ENCODE data around the gene TREX2.

Gene TREX2

GRCh38 chrX:153446636-153446936 is 730 bp upstream of the TREX2 start:
- Histone ChIP-seq H2BK15ac (replicated peaks; ENCODE audit: low read depth) (no peak overlapping the region), H3K27ac (ENCODE audit: low read depth, low read length) (no peak overlapping the region), H3K79me2 (ENCODE audit: control insufficient read depth, insufficient read depth, low read length) (no peaks in the 10 kb centered on the region), H3K4me2 (ENCODE audit: low read length) (no peak overlapping the region), H3K36me3 (ENCODE audit: control insufficient read depth, insufficient read depth, low read length) (no peaks in the 10 kb centered on the region), H3K79me1 (ENCODE audit: low read length) (no peaks in the 10 kb centered on the region), H3K27me3 (ENCODE audit: insufficient read depth, low read length, poor library complexity) (no peaks in the 10 kb centered on the region), H3K18ac (ENCODE audit: low read length) (no peak overlapping the region), H2BK5ac (ENCODE audit: low read length) (no peak overlapping the region), H2AK5ac (ENCODE audit: low read length) (no peak overlapping the region), H3K4me1 (ENCODE audit: control insufficient read depth, low read depth, low read length) (no peaks in the 10 kb centered on the region), H4K5ac (ENCODE audit: low read length) (no peak overlapping the region), H3K56ac (ENCODE audit: low read length) (no peak overlapping the region), H4K8ac (ENCODE audit: low read depth, low read length) (no peak overlapping the region), H3K23ac (ENCODE audit: low read length) (no peak overlapping the region), H2BK120ac (ENCODE audit: low read depth, low read length) (no peak overlapping the region), H3K4me3 (ENCODE audit: low read length) (no peak overlapping the region), H3K4ac (ENCODE audit: low read depth, low read length) (no peak overlapping the region), H3K9ac (ENCODE audit: low read length) (no peak overlapping the region)
- no CpG with 5 or more reads among the region's 10 CpGs for WGBS (ENCODE audit: extremely low coverage, insufficient coverage, low lambda C conversion rate)
- DNase-seq: no peak

DNA sequence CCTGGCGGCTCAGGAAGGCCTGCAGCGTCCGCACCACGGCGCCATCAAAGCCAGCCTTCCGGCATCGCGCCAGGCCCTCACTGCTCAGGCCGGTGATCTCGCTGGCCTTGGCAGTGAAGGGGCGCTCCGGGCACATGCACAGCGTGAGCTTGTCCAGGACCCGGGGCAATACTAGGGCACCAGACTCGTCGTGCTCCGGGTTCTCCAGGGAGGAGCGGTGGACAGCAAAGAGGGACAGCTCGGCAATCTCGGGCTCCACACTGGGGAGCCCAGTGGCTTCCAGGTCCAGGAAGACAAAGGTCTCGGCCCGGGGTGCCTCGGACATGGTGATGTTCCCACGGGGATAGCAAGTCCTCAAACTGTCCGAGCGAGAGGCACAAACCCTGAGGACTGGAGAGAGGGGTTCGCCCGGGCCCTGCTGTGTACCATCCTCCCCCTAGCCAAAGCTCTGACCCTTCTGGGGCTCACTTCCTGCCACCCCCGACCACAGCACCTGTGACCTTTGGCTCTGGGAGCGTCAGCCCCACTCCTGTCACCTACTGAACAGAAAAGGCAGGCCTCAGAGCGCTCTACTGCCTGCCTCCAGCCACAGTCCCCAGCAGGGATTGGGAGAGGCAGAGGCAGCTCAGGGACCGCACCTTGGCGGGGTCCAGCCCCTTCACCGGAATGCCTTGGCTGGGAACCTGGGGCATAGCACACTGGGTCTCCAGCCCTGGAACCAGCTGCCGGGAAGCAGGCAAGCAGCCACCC is 575 bp downstream of the TREX2 start:
- Histone ChIP-seq H3K18ac (ENCODE audit: low read length) (no peak overlapping the region), H4K8ac (ENCODE audit: low read depth, low read length) (no peak overlapping the region), H3K4me2 (ENCODE audit: low read length) (no peak overlapping the region), H3K79me1 (ENCODE audit: low read length) (no peaks in the 10 kb centered on the region), H2BK120ac (ENCODE audit: low read depth, low read length) (no peak overlapping the region), H3K27ac (ENCODE audit: low read depth, low read length) (no peak overlapping the region), H4K5ac (ENCODE audit: low read length) (no peak overlapping the region), H3K79me2 (ENCODE audit: control insufficient read depth, insufficient read depth, low read length) (no peaks in the 10 kb centered on the region), H3K9ac (ENCODE audit: low read length) (no peak overlapping the region), H2AK5ac (ENCODE audit: low read length) (no peak overlapping the region), H3K56ac (ENCODE audit: low read length) (no peak overlapping the region), H3K27me3 (ENCODE audit: insufficient read depth, low read length, poor library complexity) (no peaks in the 10 kb centered on the region), H3K4me3 (ENCODE audit: low read length) (no peak overlapping the region), H3K4me1 (ENCODE audit: control insufficient read depth, low read depth, low read length) (no peaks in the 10 kb centered on the region), H3K36me3 (ENCODE audit: control insufficient read depth, insufficient read depth, low read length) (no peaks in the 10 kb centered on the region), H2BK15ac (replicated peaks; ENCODE audit: low read depth) (no peak overlapping the region), H3K23ac (ENCODE audit: low read length) (no peak overlapping the region), H3K4ac (ENCODE audit: low read depth, low read length) (no peak overlapping the region), H2BK5ac (ENCODE audit: low read length) (no peak overlapping the region)
- no CpG with 5 or more reads among the region's 35 CpGs for WGBS (ENCODE audit: extremely low coverage, insufficient coverage, low lambda C conversion rate)
- no peak for DNase-seq

GRCh38 chrX:153444333-153445011 is 1.4 kb downstream of the TREX2 start:
- Histone ChIP-seq H2BK5ac (ENCODE audit: low read length) (no peak overlapping the region), H3K4me3 (ENCODE audit: low read length) (no peak overlapping the region), H3K9ac (ENCODE audit: low read length) (no peak overlapping the region), H3K4me1 (ENCODE audit: control insufficient read depth, low read depth, low read length) (no peaks in the 10 kb centered on the region), H3K23ac (ENCODE audit: low read length) (no peak overlapping the region), H3K4me2 (ENCODE audit: low read length) (no peak overlapping the region), H3K18ac (ENCODE audit: low read length) (no peak overlapping the region), H3K56ac (ENCODE audit: low read length) (no peak overlapping the region), H3K79me2 (ENCODE audit: control insufficient read depth, insufficient read depth, low read length) (no peaks in the 10 kb centered on the region), H3K27me3 (ENCODE audit: insufficient read depth, low read length, poor library complexity) (no peaks in the 10 kb centered on the region), H4K8ac (ENCODE audit: low read depth, low read length) (no peak overlapping the region), H2BK15ac (replicated peaks; ENCODE audit: low read depth) (no peak overlapping the region), H4K5ac (ENCODE audit: low read length) (no peak overlapping the region), H3K36me3 (ENCODE audit: control insufficient read depth, insufficient read depth, low read length) (no peaks in the 10 kb centered on the region), H3K4ac (ENCODE audit: low read depth, low read length) (no peak overlapping the region), H2AK5ac (ENCODE audit: low read length) (no peak overlapping the region), H3K27ac (ENCODE audit: low read depth, low read length) (no peak overlapping the region), H2BK120ac (ENCODE audit: low read depth, low read length) (no peak overlapping the region), H3K79me1 (ENCODE audit: low read length) (no peaks in the 10 kb centered on the region)
- no peak for DNase-seq
- WGBS (ENCODE audit: extremely low coverage, insufficient coverage, low lambda C conversion rate): no CpG with 5 or more reads among the region's 37 CpGs

DNA sequence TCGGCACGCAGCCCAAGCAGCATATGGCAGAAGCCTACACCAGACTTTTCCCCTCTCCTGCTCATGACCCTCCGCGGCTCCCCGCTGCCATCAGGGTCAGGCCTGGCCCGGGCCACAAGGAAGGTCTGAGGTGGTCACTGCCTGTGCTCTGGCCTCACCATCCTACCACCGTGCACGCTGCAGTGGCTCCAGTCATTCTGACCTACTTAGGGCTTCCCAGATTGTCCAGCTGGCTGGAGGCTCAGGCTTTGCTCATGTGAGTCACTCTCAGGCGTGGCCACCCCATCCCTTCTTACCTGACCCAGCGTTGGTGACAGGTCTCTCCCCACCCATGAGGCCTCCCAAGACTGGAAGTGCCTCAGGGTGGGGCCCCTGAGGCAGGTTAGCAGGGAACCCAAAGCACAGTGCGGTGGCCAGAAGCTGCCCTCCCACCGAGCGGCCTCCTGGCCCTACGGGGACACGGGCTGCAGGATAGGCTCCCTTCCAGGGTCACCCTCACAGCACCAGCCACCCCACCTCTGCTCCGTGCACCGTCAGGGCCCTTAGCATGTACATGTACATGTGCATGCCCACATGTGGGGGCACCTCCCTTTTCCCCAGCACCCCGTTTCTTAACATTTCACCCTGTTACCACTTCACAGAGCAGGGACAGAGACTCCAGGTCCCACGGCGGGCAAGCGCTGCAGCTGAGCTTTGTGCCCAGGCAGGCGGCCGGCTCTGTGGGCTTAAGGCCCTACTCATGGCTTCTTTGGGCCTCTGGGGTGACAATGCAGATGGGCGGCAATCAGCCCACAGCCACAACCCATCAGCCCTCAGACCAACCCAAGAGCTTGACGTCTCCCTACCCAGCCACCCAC is 2.2 kb downstream of the TREX2 start:
- Histone ChIP-seq H3K27ac (ENCODE audit: low read depth, low read length) (no peak overlapping the region), H3K9ac (ENCODE audit: low read length) (no peak overlapping the region), H2BK120ac (ENCODE audit: low read depth, low read length) (no peak overlapping the region), H4K5ac (ENCODE audit: low read length) (no peak overlapping the region), H2BK15ac (replicated peaks; ENCODE audit: low read depth) (no peak overlapping the region), H2BK5ac (ENCODE audit: low read length) (no peak overlapping the region), H3K4me3 (ENCODE audit: low read length) (no peak overlapping the region), H3K23ac (ENCODE audit: low read length) (no peak overlapping the region), H3K79me1 (ENCODE audit: low read length) (no peaks in the 10 kb centered on the region), H3K4me2 (ENCODE audit: low read length) (no peak overlapping the region), H3K4ac (ENCODE audit: low read depth, low read length) (no peak overlapping the region), H3K27me3 (ENCODE audit: insufficient read depth, low read length, poor library complexity) (no peaks in the 10 kb centered on the region), H3K56ac (ENCODE audit: low read length) (no peak overlapping the region), H4K8ac (ENCODE audit: low read depth, low read length) (no peak overlapping the region), H3K79me2 (ENCODE audit: control insufficient read depth, insufficient read depth, low read length) (no peaks in the 10 kb centered on the region), H3K36me3 (ENCODE audit: control insufficient read depth, insufficient read depth, low read length) (no peaks in the 10 kb centered on the region), H2AK5ac (ENCODE audit: low read length) (no peak overlapping the region), H3K4me1 (ENCODE audit: control insufficient read depth, low read depth, low read length) (no peaks in the 10 kb centered on the region), H3K18ac (ENCODE audit: low read length) (no peak overlapping the region)
- DNase-seq: no peak
- WGBS (ENCODE audit: extremely low coverage, insufficient coverage, low lambda C conversion rate): no CpG with 5 or more reads among the region's 25 CpGs

DNA sequence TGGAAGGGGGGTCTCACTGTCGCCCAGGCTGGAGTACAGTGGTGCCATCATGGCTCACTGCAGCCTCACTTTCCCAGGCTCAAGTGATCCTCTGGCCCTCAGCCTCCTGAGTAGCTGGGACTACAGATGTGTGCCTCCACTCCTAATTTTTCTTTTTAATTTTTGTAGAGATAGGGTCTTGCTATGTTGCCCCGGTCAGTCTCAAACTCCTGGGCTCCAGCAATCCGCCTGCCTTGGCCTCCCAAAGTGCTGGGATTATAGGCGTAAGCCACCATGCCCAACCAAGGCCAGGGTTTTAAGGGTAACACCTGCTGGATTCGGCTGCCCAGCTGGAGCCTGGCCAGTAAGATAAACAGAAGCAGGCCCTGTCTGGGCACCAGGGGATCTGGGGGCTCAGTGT is 3.4 kb downstream of the TREX2 start:
- DNase-seq: no peak

More for the DNA sequence above, 3.4 kb downstream of the TREX2 start:
- H3K27me3 ChIP-seq (ENCODE audit: insufficient read depth, low read length, poor library complexity): no peaks in the 10 kb centered on the region
- no peak overlapping the region for H3K4me2 ChIP-seq (ENCODE audit: low read length)
- H3K23ac ChIP-seq (ENCODE audit: low read length): no peak overlapping the region
- H3K4me3 ChIP-seq (ENCODE audit: low read length): no peak overlapping the region
- H3K36me3 ChIP-seq (ENCODE audit: control insufficient read depth, insufficient read depth, low read length): no peaks in the 10 kb centered on the region
- no peak overlapping the region for H3K4ac ChIP-seq (ENCODE audit: low read depth, low read length)
- no CpG with 5 or more reads among the region's 5 CpGs for WGBS (ENCODE audit: extremely low coverage, insufficient coverage, low lambda C conversion rate)
- no peak overlapping the region for H3K27ac ChIP-seq (ENCODE audit: low read depth, low read length)
- no peak overlapping the region for H2AK5ac ChIP-seq (ENCODE audit: low read length)
- H3K4me1 ChIP-seq (ENCODE audit: control insufficient read depth, low read depth, low read length): no peaks in the 10 kb centered on the region
- H3K79me2 ChIP-seq (ENCODE audit: control insufficient read depth, insufficient read depth, low read length): no peaks in the 10 kb centered on the region
- no peak overlapping the region for H2BK5ac ChIP-seq (ENCODE audit: low read length)
- H3K79me1 ChIP-seq (ENCODE audit: low read length): no peaks in the 10 kb centered on the region
- no peak overlapping the region for H2BK15ac ChIP-seq (replicated peaks; ENCODE audit: low read depth)
- H2BK120ac ChIP-seq (ENCODE audit: low read depth, low read length): no peak overlapping the region
- H4K5ac ChIP-seq (ENCODE audit: low read length): no peak overlapping the region
- no peak overlapping the region for H3K56ac ChIP-seq (ENCODE audit: low read length)
- no peak overlapping the region for H4K8ac ChIP-seq (ENCODE audit: low read depth, low read length)
- H3K18ac ChIP-seq (ENCODE audit: low read length): no peak overlapping the region
- H3K9ac ChIP-seq (ENCODE audit: low read length): no peak overlapping the region

All from mesendoderm (in vitro differentiated cells).